ENCODE results near the gene ATXN10. TPM values are rescaled to one million over a fixed set of nuclear protein-coding genes. Genes with fewer than 3 reads are reported as not detected.

Gene ATXN10
- total and polyA plus RNA-seq, 12 donors = 11.8 to 169 (median 142) TPM

GRCh38 chr22:45848904-45849303 is 177.3 kb downstream of the ATXN10 start:
- TF ChIP-seq CTCF (IDR thresholded peaks at IDR 0.05) = no peak
- Histone ChIP-seq H3K4me1 (no peaks in the 10 kb centered on the region), H3K27me3 (no peaks in the 10 kb centered on the region), H3K27ac (no peak overlapping the region), H3K36me3 (peaks cover 0 to 89% (median 12%) of the 10 kb centered on the region in 9 donors), H3K9me3 (peaks cover 0 to 23% (median 6%) of the 10 kb centered on the region in 11 donors), H3K4me3 (no peak overlapping the region)
- DNase-seq = no peak
- WGBS, 2 donors = 98 to 100% methylated on average over 2 of the region's 2 CpGs
- no peak for ATAC-seq
- intact Hi-C loops (cut with DNase I) = no loop called here

GRCh38 chr22:45852826-45853225 is 181.2 kb downstream of the ATXN10 start:
- WGBS, 2 donors = 97 to 100% methylated on average over 2 of the region's 2 CpGs
- ATAC-seq = no peak
- intact Hi-C loops (cut with DNase I) = no loop called here
- no peaks in the 10 kb centered on the region for H3K4me1 ChIP-seq
- H3K36me3 ChIP-seq = peaks cover 0 to 73% (median 20%) of the 10 kb centered on the region in 9 donors
- no peak overlapping the region for H3K27ac ChIP-seq
- no peak for TF ChIP-seq CTCF (IDR thresholded peaks at IDR 0.05)
- H3K27me3 ChIP-seq = no peaks in the 10 kb centered on the region
- DNase-seq = no peak
- H3K9me3 ChIP-seq = peaks cover 0 to 23% (median 6%) of the 10 kb centered on the region in 11 donors
- no peak overlapping the region for H3K4me3 ChIP-seq

GRCh38 chr22:45855961-45856360 is 184.3 kb downstream of the ATXN10 start:
- intact Hi-C loops (cut with DNase I) = no loop called here

GRCh38 chr22:45857519-45857918 is 185.9 kb downstream of the ATXN10 start:
- H3K4me1 ChIP-seq = no peaks in the 10 kb centered on the region
- intact Hi-C loops (cut with DNase I) = no loop called here

More at GRCh38 chr22:45855961-45856360, 184.3 kb downstream of the ATXN10 start:
- Histone ChIP-seq H3K27ac (no peak overlapping the region), H3K4me1 (no peaks in the 10 kb centered on the region), H3K4me3 (no peak overlapping the region), H3K9me3 (peaks cover 0 to 23% (median 6%) of the 10 kb centered on the region in 11 donors), H3K36me3 (peaks cover 0 to 57% (median 13%) of the 10 kb centered on the region in 9 donors), H3K27me3 (no peaks in the 10 kb centered on the region)
- no peak for TF ChIP-seq CTCF (IDR thresholded peaks at IDR 0.05)
- WGBS, 2 donors = 98% methylated on average over 2 of the region's 2 CpGs
- no peak for ATAC-seq
- DNase-seq = no peak

More at GRCh38 chr22:45857519-45857918, 185.9 kb downstream of the ATXN10 start:
- Histone ChIP-seq H3K27me3 (no peaks in the 10 kb centered on the region), H3K36me3 (peaks cover 0 to 43% (median 8%) of the 10 kb centered on the region in 9 donors), H3K4me3 (no peak overlapping the region), H3K27ac (no peak overlapping the region), H3K9me3 (peaks cover 0 to 13% (median 3%) of the 10 kb centered on the region in 11 donors)
- no peak for TF ChIP-seq CTCF (IDR thresholded peaks at IDR 0.05)
- ATAC-seq (no peak), DNase-seq (no peak)
- WGBS, 2 donors = 95 to 98% methylated on average over 5 of the region's 5 CpGs
